ENCODE measurements around the gene ZCCHC2.

DNA sequence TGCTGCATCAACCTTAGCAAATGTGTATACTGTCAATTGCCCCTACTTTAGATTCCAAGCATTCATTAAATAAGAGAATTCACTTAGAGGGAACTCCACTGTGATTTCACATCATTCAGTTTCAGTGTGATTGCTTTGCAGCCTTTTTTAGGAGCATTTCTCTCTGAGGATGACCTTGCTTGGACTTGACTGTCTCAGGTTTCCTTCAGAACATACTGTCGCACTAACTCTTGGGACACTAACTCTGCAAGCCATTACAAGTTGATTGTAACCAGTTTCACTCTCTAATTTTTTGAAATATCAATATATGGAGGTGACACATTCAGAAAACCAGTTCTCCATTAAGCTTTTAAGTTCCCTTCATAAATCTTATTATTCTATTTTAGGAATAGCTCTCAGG is 6.6 kb upstream of the ZCCHC2 start:
- TF ChIP-seq, protein P1, sequence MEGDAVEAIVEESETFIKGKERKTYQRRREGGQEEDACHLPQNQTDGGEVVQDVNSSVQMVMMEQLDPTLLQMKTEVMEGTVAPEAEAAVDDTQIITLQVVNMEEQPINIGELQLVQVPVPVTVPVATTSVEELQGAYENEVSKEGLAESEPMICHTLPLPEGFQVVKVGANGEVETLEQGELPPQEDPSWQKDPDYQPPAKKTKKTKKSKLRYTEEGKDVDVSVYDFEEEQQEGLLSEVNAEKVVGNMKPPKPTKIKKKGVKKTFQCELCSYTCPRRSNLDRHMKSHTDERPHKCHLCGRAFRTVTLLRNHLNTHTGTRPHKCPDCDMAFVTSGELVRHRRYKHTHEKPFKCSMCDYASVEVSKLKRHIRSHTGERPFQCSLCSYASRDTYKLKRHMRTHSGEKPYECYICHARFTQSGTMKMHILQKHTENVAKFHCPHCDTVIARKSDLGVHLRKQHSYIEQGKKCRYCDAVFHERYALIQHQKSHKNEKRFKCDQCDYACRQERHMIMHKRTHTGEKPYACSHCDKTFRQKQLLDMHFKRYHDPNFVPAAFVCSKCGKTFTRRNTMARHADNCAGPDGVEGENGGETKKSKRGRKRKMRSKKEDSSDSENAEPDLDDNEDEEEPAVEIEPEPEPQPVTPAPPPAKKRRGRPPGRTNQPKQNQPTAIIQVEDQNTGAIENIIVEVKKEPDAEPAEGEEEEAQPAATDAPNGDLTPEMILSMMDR (IDR thresholded peaks at IDR 0.05), result no peak
- TF ChIP-seq KDM1A (IDR thresholded peaks at IDR 0.05; ENCODE audit: low read depth) (no peak), MYC (IDR thresholded peaks at IDR 0.05; ENCODE audit: borderline replicate concordance, low read length) (no peak), JUN (IDR thresholded peaks at IDR 0.05) (no peak)
- TF ChIP-seq, protein P2, sequence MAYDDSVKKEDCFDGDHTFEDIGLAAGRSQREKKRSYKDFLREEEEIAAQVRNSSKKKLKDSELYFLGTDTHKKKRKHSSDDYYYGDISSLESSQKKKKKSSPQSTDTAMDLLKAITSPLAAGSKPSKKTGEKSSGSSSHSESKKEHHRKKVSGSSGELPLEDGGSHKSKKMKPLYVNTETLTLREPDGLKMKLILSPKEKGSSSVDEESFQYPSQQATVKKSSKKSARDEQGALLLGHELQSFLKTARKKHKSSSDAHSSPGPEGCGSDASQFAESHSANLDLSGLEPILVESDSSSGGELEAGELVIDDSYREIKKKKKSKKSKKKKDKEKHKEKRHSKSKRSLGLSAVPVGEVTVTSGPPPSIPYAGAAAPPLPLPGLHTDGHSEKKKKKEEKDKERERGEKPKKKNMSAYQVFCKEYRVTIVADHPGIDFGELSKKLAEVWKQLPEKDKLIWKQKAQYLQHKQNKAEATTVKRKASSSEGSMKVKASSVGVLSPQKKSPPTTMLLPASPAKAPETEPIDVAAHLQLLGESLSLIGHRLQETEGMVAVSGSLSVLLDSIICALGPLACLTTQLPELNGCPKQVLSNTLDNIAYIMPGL (CRISPR knock-in tag; IDR thresholded peaks at IDR 0.05; ENCODE audit: borderline replicate concordance), result no peak
